WTC11 (cell line): Measurements from ENCODE around the gene CAGE1.

Experiments
- CREB1 ChIP-seq: sonication (generic); formaldehyde crosslinking; IDR thresholded peaks from 2 replicates; pipeline ENCODE4 v1.8.0; 2023; ENCODE audit warnings: mild to moderate bottlenecking, missing genetic modification reagents
- TF ChIP-seq, protein P1 (sequence below): sonication (generic); formaldehyde crosslinking; IDR thresholded peaks from 2 replicates; pipeline ENCODE4 v1.8.1; 2023; ENCODE audit warnings: mild to moderate bottlenecking, missing genetic modification reagents
- TF ChIP-seq, protein P2 (sequence below): sonication (generic); formaldehyde crosslinking; conservative IDR thresholded peaks from 2 replicates; pipeline ENCODE4 v1.8.1; 2022; ENCODE audit warnings: mild to moderate bottlenecking, missing genetic modification reagents
- TF ChIP-seq, protein P3 (sequence below): fragments of 200-600 bp; IDR thresholded peaks from 2 replicates; pipeline ENCODE4 v1.8.0; 2022; ENCODE audit warnings: antibody characterized with exemption
- TF ChIP-seq, protein P4 (sequence below): sonication (generic); formaldehyde crosslinking; IDR thresholded peaks from 2 replicates; pipeline ENCODE4 v1.8.1; 2022; ENCODE audit warnings: low read depth, mild to moderate bottlenecking, moderate library complexity, missing genetic modification reagents, borderline replicate concordance
- TF ChIP-seq, protein P5 (sequence below): sonication (generic); formaldehyde crosslinking; conservative IDR thresholded peaks from 2 replicates; pipeline ENCODE4 v1.8.1; 2023; ENCODE audit warnings: mild to moderate bottlenecking, low read depth, missing genetic modification reagents, moderate library complexity
- TF ChIP-seq, protein P6 (sequence below): sonication (generic); formaldehyde crosslinking; IDR thresholded peaks from 2 replicates; pipeline ENCODE4 v1.8.1; 2023; ENCODE audit warnings: mild to moderate bottlenecking, missing genetic modification reagents, moderate library complexity

DNA sequence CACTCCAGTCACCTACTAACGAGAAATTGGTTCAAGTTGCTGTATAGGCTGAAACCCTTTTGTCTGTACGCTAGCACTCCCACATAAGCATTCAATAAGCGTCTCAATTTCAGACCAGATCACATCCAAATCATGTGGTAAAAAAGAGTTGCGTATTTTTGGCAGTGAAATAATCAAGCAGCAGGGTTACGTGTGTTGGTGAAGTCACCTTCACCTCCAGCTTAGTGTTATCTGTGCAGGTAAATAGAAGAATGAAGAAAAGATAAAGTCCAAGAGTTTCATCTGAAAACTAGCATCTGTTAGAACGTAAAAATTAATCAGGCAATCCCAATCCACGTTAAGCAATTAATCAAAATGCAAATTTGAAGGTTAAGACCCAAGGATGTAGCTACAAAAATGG is 87.8 kb downstream of the CAGE1 start:
- TF ChIP-seq, protein P1, sequence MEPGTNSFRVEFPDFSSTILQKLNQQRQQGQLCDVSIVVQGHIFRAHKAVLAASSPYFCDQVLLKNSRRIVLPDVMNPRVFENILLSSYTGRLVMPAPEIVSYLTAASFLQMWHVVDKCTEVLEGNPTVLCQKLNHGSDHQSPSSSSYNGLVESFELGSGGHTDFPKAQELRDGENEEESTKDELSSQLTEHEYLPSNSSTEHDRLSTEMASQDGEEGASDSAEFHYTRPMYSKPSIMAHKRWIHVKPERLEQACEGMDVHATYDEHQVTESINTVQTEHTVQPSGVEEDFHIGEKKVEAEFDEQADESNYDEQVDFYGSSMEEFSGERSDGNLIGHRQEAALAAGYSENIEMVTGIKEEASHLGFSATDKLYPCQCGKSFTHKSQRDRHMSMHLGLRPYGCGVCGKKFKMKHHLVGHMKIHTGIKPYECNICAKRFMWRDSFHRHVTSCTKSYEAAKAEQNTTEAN (CRISPR knock-in tag): no peak
- TF ChIP-seq, protein P2, sequence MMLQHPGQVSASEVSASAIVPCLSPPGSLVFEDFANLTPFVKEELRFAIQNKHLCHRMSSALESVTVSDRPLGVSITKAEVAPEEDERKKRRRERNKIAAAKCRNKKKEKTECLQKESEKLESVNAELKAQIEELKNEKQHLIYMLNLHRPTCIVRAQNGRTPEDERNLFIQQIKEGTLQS (CRISPR knock-in tag): no peak
- TF ChIP-seq, protein P3, sequence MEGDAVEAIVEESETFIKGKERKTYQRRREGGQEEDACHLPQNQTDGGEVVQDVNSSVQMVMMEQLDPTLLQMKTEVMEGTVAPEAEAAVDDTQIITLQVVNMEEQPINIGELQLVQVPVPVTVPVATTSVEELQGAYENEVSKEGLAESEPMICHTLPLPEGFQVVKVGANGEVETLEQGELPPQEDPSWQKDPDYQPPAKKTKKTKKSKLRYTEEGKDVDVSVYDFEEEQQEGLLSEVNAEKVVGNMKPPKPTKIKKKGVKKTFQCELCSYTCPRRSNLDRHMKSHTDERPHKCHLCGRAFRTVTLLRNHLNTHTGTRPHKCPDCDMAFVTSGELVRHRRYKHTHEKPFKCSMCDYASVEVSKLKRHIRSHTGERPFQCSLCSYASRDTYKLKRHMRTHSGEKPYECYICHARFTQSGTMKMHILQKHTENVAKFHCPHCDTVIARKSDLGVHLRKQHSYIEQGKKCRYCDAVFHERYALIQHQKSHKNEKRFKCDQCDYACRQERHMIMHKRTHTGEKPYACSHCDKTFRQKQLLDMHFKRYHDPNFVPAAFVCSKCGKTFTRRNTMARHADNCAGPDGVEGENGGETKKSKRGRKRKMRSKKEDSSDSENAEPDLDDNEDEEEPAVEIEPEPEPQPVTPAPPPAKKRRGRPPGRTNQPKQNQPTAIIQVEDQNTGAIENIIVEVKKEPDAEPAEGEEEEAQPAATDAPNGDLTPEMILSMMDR: no peak
- TF ChIP-seq, protein P4, sequence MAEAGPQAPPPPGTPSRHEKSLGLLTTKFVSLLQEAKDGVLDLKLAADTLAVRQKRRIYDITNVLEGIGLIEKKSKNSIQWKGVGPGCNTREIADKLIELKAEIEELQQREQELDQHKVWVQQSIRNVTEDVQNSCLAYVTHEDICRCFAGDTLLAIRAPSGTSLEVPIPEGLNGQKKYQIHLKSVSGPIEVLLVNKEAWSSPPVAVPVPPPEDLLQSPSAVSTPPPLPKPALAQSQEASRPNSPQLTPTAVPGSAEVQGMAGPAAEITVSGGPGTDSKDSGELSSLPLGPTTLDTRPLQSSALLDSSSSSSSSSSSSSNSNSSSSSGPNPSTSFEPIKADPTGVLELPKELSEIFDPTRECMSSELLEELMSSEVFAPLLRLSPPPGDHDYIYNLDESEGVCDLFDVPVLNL (CRISPR knock-in tag): no peak
- TF ChIP-seq, protein P5, sequence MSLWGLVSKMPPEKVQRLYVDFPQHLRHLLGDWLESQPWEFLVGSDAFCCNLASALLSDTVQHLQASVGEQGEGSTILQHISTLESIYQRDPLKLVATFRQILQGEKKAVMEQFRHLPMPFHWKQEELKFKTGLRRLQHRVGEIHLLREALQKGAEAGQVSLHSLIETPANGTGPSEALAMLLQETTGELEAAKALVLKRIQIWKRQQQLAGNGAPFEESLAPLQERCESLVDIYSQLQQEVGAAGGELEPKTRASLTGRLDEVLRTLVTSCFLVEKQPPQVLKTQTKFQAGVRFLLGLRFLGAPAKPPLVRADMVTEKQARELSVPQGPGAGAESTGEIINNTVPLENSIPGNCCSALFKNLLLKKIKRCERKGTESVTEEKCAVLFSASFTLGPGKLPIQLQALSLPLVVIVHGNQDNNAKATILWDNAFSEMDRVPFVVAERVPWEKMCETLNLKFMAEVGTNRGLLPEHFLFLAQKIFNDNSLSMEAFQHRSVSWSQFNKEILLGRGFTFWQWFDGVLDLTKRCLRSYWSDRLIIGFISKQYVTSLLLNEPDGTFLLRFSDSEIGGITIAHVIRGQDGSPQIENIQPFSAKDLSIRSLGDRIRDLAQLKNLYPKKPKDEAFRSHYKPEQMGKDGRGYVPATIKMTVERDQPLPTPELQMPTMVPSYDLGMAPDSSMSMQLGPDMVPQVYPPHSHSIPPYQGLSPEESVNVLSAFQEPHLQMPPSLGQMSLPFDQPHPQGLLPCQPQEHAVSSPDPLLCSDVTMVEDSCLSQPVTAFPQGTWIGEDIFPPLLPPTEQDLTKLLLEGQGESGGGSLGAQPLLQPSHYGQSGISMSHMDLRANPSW: no peak
- TF ChIP-seq CREB1 (CRISPR knock-in tag): no peak
- TF ChIP-seq, protein P6, sequence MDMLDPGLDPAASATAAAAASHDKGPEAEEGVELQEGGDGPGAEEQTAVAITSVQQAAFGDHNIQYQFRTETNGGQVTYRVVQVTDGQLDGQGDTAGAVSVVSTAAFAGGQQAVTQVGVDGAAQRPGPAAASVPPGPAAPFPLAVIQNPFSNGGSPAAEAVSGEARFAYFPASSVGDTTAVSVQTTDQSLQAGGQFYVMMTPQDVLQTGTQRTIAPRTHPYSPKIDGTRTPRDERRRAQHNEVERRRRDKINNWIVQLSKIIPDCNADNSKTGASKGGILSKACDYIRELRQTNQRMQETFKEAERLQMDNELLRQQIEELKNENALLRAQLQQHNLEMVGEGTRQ (CRISPR knock-in tag): no peak
